Prostate gland (tissue), 2 donors: ENCODE measurements around the gene TMED5.

Source experiments
- POLR2A ChIP-seq: fragments of 450-650 bp; IDR thresholded peaks from one replicate; pipeline ENCODE4 v1.6.1; 2016; ENCODE audit warnings: antibody characterized with exemption, mild to moderate bottlenecking
- TF ChIP-seq, protein P1 (sequence below), 4 experiments: fragments of 200-600 bp in 2 of 4; fragments of 450-650 bp in 2 of 4; sonication (generic) in 2 of 4; IDR thresholded peaks; 1 replicate in 3 of 4; 2 replicates in 1 of 4; pipeline ENCODE4 v1.5.1; 2016 to 2019; ENCODE audit warnings: antibody characterized with exemption in 4 of 4, mild to moderate bottlenecking in 2 of 4, moderate library complexity in 2 of 4

DNA sequence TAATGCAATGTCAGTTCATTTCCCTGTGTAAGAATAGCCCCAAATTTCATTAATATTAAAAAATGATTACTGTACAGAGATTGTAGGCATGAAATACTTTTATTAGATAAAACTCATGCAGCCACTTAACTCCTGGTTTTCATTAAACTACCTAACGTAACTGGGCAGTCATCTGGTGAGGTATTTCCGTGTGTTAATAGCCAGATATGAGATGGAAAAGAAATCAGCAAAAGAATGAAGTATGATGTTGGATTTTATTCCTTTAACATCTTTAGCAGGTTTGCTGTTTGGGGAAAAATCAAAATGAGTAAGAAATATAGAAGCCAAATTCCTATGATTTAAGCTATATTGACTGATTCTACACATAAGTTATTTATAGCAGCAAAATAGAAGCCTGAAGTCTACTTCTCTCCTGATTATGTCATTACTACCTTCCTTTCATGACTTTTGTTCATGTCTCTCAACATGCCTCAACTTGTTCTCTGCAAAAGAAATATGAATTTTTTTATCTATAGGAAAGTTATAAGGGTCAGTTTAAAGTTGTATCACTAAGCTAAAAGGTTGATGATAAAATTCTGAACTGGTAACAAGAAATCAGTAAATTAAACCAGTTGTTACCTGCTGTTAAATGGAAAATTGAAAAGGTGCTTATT, 42.9 kb upstream of the TMED5 start:
- TF ChIP-seq, protein P1, sequence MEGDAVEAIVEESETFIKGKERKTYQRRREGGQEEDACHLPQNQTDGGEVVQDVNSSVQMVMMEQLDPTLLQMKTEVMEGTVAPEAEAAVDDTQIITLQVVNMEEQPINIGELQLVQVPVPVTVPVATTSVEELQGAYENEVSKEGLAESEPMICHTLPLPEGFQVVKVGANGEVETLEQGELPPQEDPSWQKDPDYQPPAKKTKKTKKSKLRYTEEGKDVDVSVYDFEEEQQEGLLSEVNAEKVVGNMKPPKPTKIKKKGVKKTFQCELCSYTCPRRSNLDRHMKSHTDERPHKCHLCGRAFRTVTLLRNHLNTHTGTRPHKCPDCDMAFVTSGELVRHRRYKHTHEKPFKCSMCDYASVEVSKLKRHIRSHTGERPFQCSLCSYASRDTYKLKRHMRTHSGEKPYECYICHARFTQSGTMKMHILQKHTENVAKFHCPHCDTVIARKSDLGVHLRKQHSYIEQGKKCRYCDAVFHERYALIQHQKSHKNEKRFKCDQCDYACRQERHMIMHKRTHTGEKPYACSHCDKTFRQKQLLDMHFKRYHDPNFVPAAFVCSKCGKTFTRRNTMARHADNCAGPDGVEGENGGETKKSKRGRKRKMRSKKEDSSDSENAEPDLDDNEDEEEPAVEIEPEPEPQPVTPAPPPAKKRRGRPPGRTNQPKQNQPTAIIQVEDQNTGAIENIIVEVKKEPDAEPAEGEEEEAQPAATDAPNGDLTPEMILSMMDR (IDR thresholded peaks at IDR 0.05), result no peak
- TF ChIP-seq POLR2A, result no peak
